ENCODE data around the gene MASTL.
A peak's percentile ranks its signal among the peaks of the same experiment; 100 is the strongest.

The MASTL gene

GRCh38 chr10:27157150-27157549 lies 2.0 kb downstream of the MASTL start:
- no CpG with 5 or more reads among the region's 2 CpGs for WGBS (ENCODE audit: extremely low coverage, insufficient coverage, low lambda C conversion rate)
- H3K56ac ChIP-seq (ENCODE audit: low read length): no peak overlapping the region
- H3K79me1 ChIP-seq (ENCODE audit: low read length): peaks cover 8% of the 10 kb centered on the region
- no peak overlapping the region for H3K4me3 ChIP-seq (ENCODE audit: low read length)
- peak overlapping the region; percentile 36 for H3K9ac ChIP-seq (ENCODE audit: low read length)
- no peak overlapping the region for H4K8ac ChIP-seq (ENCODE audit: low read depth, low read length)
- H2BK15ac ChIP-seq (replicated peaks; ENCODE audit: low read depth): no peak overlapping the region
- H3K18ac ChIP-seq (ENCODE audit: low read length): no peak overlapping the region
- no peak overlapping the region for H2BK5ac ChIP-seq (ENCODE audit: low read length)
- H3K79me2 ChIP-seq (ENCODE audit: control insufficient read depth, insufficient read depth, low read length): peaks cover 44% of the 10 kb centered on the region
- H2AK5ac ChIP-seq (ENCODE audit: low read length): no peak overlapping the region
- no peak overlapping the region for H3K4me2 ChIP-seq (ENCODE audit: low read length)
- no peak for DNase-seq
- no peak overlapping the region for H3K27ac ChIP-seq (ENCODE audit: low read depth, low read length)
- no peak overlapping the region for H3K4ac ChIP-seq (ENCODE audit: low read depth, low read length)
- H4K5ac ChIP-seq (ENCODE audit: low read length): no peak overlapping the region
- H3K23ac ChIP-seq (ENCODE audit: low read length): no peak overlapping the region
- no peak overlapping the region for H2BK120ac ChIP-seq (ENCODE audit: low read depth, low read length)
- H3K36me3 ChIP-seq (ENCODE audit: control insufficient read depth, insufficient read depth, low read length): peaks cover 6% of the 10 kb centered on the region
- H3K27me3 ChIP-seq (ENCODE audit: insufficient read depth, low read length, poor library complexity): no peaks in the 10 kb centered on the region
- peaks cover 3% of the 10 kb centered on the region for H3K4me1 ChIP-seq (ENCODE audit: control insufficient read depth, low read depth, low read length)

GRCh38 chr10:27158421-27158820 lies 3.3 kb downstream of the MASTL start:
- no peak overlapping the region for H3K18ac ChIP-seq (ENCODE audit: low read length)
- H3K23ac ChIP-seq (ENCODE audit: low read length): no peak overlapping the region
- DNase-seq: no peak
- no peak overlapping the region for H2AK5ac ChIP-seq (ENCODE audit: low read length)
- peaks cover 8% of the 10 kb centered on the region for H3K79me1 ChIP-seq (ENCODE audit: low read length)
- H3K4me1 ChIP-seq (ENCODE audit: control insufficient read depth, low read depth, low read length): no peaks in the 10 kb centered on the region
- H3K27ac ChIP-seq (ENCODE audit: low read depth, low read length): no peak overlapping the region
- H4K5ac ChIP-seq (ENCODE audit: low read length): no peak overlapping the region
- H3K27me3 ChIP-seq (ENCODE audit: insufficient read depth, low read length, poor library complexity): no peaks in the 10 kb centered on the region
- H3K36me3 ChIP-seq (ENCODE audit: control insufficient read depth, insufficient read depth, low read length): peaks cover 6% of the 10 kb centered on the region
- H3K4ac ChIP-seq (ENCODE audit: low read depth, low read length): no peak overlapping the region
- no peak overlapping the region for H4K8ac ChIP-seq (ENCODE audit: low read depth, low read length)
- peaks cover 32% of the 10 kb centered on the region for H3K79me2 ChIP-seq (ENCODE audit: control insufficient read depth, insufficient read depth, low read length)
- H3K4me3 ChIP-seq (ENCODE audit: low read length): no peak overlapping the region
- no peak overlapping the region for H2BK15ac ChIP-seq (replicated peaks; ENCODE audit: low read depth)
- no peak overlapping the region for H3K9ac ChIP-seq (ENCODE audit: low read length)
- no peak overlapping the region for H3K56ac ChIP-seq (ENCODE audit: low read length)
- no peak overlapping the region for H2BK120ac ChIP-seq (ENCODE audit: low read depth, low read length)
- no peak overlapping the region for H2BK5ac ChIP-seq (ENCODE audit: low read length)
- no peak overlapping the region for H3K4me2 ChIP-seq (ENCODE audit: low read length)

DNA sequence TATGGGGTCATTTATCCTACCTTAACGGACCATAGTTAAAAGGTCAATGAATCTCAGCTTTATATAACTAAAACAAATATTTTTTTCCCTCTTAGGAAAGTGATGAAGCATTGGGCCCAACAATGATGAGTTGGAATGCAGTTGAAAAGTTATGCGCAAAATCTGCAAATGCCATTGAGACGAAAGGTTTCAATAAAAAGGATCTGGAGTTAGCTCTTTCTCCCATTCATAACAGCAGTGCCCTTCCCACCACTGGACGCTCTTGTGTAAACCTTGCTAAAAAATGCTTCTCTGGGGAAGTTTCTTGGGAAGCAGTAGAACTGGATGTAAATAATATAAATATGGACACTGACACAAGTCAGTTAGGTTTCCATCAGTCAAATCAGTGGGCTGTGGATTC lies 14.7 kb downstream of the MASTL start:
- Histone ChIP-seq H3K4me1 (ENCODE audit: control insufficient read depth, low read depth, low read length) (no peaks in the 10 kb centered on the region), H3K9ac (ENCODE audit: low read length) (no peak overlapping the region), H3K4ac (ENCODE audit: low read depth, low read length) (no peak overlapping the region), H3K27ac (ENCODE audit: low read depth, low read length) (no peak overlapping the region), H4K5ac (ENCODE audit: low read length) (no peak overlapping the region), H3K23ac (ENCODE audit: low read length) (no peak overlapping the region), H4K8ac (ENCODE audit: low read depth, low read length) (no peak overlapping the region), H3K27me3 (ENCODE audit: insufficient read depth, low read length, poor library complexity) (no peaks in the 10 kb centered on the region), H3K79me2 (ENCODE audit: control insufficient read depth, insufficient read depth, low read length) (no peaks in the 10 kb centered on the region), H3K18ac (ENCODE audit: low read length) (no peak overlapping the region), H2BK5ac (ENCODE audit: low read length) (no peak overlapping the region), H3K4me3 (ENCODE audit: low read length) (no peak overlapping the region), H3K56ac (ENCODE audit: low read length) (no peak overlapping the region), H3K4me2 (ENCODE audit: low read length) (no peak overlapping the region), H2BK120ac (ENCODE audit: low read depth, low read length) (no peak overlapping the region), H2BK15ac (replicated peaks; ENCODE audit: low read depth) (no peak overlapping the region), H2AK5ac (ENCODE audit: low read length) (no peak overlapping the region), H3K79me1 (ENCODE audit: low read length) (no peaks in the 10 kb centered on the region), H3K36me3 (ENCODE audit: control insufficient read depth, insufficient read depth, low read length) (peaks cover 9% of the 10 kb centered on the region)
- WGBS (ENCODE audit: extremely low coverage, insufficient coverage, low lambda C conversion rate): no CpG with 5 or more reads among the region's 4 CpGs
- DNase-seq: no peak

DNA sequence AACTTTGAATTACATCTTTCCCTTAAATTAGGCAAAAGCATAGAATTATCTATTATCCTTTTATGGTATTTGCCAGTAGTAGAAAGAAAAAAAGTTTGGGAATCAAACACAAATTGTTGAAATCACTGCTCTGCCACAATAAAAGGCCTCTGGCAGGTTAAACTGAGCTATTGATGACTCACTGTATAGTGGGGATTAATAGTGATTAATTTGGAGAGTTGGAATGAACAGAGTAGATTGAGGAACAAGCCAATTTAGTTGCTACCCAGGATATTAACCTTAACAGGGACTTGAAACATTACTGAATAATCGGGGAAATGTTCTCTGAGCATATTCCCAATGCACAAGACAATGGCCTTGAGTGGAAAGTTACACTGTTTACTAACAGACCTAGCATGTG lies 33.1 kb downstream of the MASTL start:
- Histone ChIP-seq H4K5ac (ENCODE audit: low read length) (no peak overlapping the region), H3K4me2 (ENCODE audit: low read length) (no peak overlapping the region), H3K4me3 (ENCODE audit: low read length) (no peak overlapping the region), H3K23ac (ENCODE audit: low read length) (no peak overlapping the region), H3K4ac (ENCODE audit: low read depth, low read length) (no peak overlapping the region), H3K18ac (ENCODE audit: low read length) (no peak overlapping the region), H3K9ac (ENCODE audit: low read length) (no peak overlapping the region), H3K4me1 (ENCODE audit: control insufficient read depth, low read depth, low read length) (no peaks in the 10 kb centered on the region), H3K79me2 (ENCODE audit: control insufficient read depth, insufficient read depth, low read length) (no peaks in the 10 kb centered on the region), H2BK5ac (ENCODE audit: low read length) (no peak overlapping the region), H2BK120ac (ENCODE audit: low read depth, low read length) (no peak overlapping the region), H2AK5ac (ENCODE audit: low read length) (no peak overlapping the region), H3K27ac (ENCODE audit: low read depth, low read length) (no peak overlapping the region), H3K56ac (ENCODE audit: low read length) (no peak overlapping the region), H3K79me1 (ENCODE audit: low read length) (no peaks in the 10 kb centered on the region), H2BK15ac (replicated peaks; ENCODE audit: low read depth) (no peak overlapping the region), H3K36me3 (ENCODE audit: control insufficient read depth, insufficient read depth, low read length) (peaks cover 5% of the 10 kb centered on the region), H3K27me3 (ENCODE audit: insufficient read depth, low read length, poor library complexity) (no peaks in the 10 kb centered on the region), H4K8ac (ENCODE audit: low read depth, low read length) (no peak overlapping the region)
- WGBS (ENCODE audit: extremely low coverage, insufficient coverage, low lambda C conversion rate): no CpG with 5 or more reads among the region's 1 CpG
- DNase-seq: no peak

DNA sequence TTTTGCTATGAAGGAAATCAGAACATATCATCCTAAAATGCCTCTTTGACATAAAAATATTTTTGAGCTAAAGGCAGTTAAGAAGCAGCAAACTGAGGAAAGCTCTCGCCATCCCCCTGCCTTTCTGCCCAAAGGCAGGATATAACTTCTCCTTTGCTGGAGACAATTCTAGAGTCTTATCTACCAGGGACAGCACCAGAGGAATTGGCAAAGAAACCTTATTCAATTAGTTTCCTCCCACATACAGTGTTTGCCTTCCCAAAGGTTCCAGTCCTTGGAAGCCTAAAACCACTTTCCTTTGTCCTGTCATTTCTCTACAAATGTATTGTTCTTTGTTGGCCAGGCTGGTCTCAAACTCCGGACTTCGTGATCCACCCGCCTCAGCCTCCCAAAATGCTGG lies 33.7 kb downstream of the MASTL start:
- H3K56ac ChIP-seq (ENCODE audit: low read length): no peak overlapping the region
- no peak overlapping the region for H3K18ac ChIP-seq (ENCODE audit: low read length)
- H3K4me2 ChIP-seq (ENCODE audit: low read length): no peak overlapping the region
- no peaks in the 10 kb centered on the region for H3K4me1 ChIP-seq (ENCODE audit: control insufficient read depth, low read depth, low read length)
- H2BK15ac ChIP-seq (replicated peaks; ENCODE audit: low read depth): no peak overlapping the region
- no CpG with 5 or more reads among the region's 4 CpGs for WGBS (ENCODE audit: extremely low coverage, insufficient coverage, low lambda C conversion rate)
- H3K4ac ChIP-seq (ENCODE audit: low read depth, low read length): no peak overlapping the region
- no peaks in the 10 kb centered on the region for H3K79me2 ChIP-seq (ENCODE audit: control insufficient read depth, insufficient read depth, low read length)
- no peak overlapping the region for H2AK5ac ChIP-seq (ENCODE audit: low read length)
- H3K36me3 ChIP-seq (ENCODE audit: control insufficient read depth, insufficient read depth, low read length): peaks cover 4% of the 10 kb centered on the region
- DNase-seq: peak; percentile 4
- no peak overlapping the region for H3K4me3 ChIP-seq (ENCODE audit: low read length)
- no peaks in the 10 kb centered on the region for H3K79me1 ChIP-seq (ENCODE audit: low read length)
- no peak overlapping the region for H2BK120ac ChIP-seq (ENCODE audit: low read depth, low read length)
- H4K8ac ChIP-seq (ENCODE audit: low read depth, low read length): no peak overlapping the region
- H3K27me3 ChIP-seq (ENCODE audit: insufficient read depth, low read length, poor library complexity): no peaks in the 10 kb centered on the region
- no peak overlapping the region for H4K5ac ChIP-seq (ENCODE audit: low read length)
- H3K27ac ChIP-seq (ENCODE audit: low read depth, low read length): no peak overlapping the region
- no peak overlapping the region for H3K23ac ChIP-seq (ENCODE audit: low read length)
- no peak overlapping the region for H2BK5ac ChIP-seq (ENCODE audit: low read length)
- no peak overlapping the region for H3K9ac ChIP-seq (ENCODE audit: low read length)

GRCh38 chr10:27190508-27190907 lies 35.4 kb downstream of the MASTL start:
- H3K18ac ChIP-seq (ENCODE audit: low read length): no peak overlapping the region
- H2AK5ac ChIP-seq (ENCODE audit: low read length): no peak overlapping the region
- no CpG with 5 or more reads among the region's 2 CpGs for WGBS (ENCODE audit: extremely low coverage, insufficient coverage, low lambda C conversion rate)
- no peak overlapping the region for H3K4me3 ChIP-seq (ENCODE audit: low read length)
- no peaks in the 10 kb centered on the region for H3K4me1 ChIP-seq (ENCODE audit: control insufficient read depth, low read depth, low read length)
- no peak overlapping the region for H3K23ac ChIP-seq (ENCODE audit: low read length)
- H2BK120ac ChIP-seq (ENCODE audit: low read depth, low read length): no peak overlapping the region
- no peak overlapping the region for H3K4ac ChIP-seq (ENCODE audit: low read depth, low read length)
- H3K56ac ChIP-seq (ENCODE audit: low read length): no peak overlapping the region
- H3K27me3 ChIP-seq (ENCODE audit: insufficient read depth, low read length, poor library complexity): no peaks in the 10 kb centered on the region
- H2BK5ac ChIP-seq (ENCODE audit: low read length): no peak overlapping the region
- DNase-seq: no peak
- H3K4me2 ChIP-seq (ENCODE audit: low read length): no peak overlapping the region
- no peaks in the 10 kb centered on the region for H3K36me3 ChIP-seq (ENCODE audit: control insufficient read depth, insufficient read depth, low read length)
- H3K27ac ChIP-seq (ENCODE audit: low read depth, low read length): no peak overlapping the region
- H4K5ac ChIP-seq (ENCODE audit: low read length): no peak overlapping the region
- H3K79me2 ChIP-seq (ENCODE audit: control insufficient read depth, insufficient read depth, low read length): no peaks in the 10 kb centered on the region
- no peak overlapping the region for H3K9ac ChIP-seq (ENCODE audit: low read length)
- H4K8ac ChIP-seq (ENCODE audit: low read depth, low read length): no peak overlapping the region
- H2BK15ac ChIP-seq (replicated peaks; ENCODE audit: low read depth): no peak overlapping the region
- no peaks in the 10 kb centered on the region for H3K79me1 ChIP-seq (ENCODE audit: low read length)

Data from mesendoderm (in vitro differentiated cells).